ENCODE data around the gene CRYBB1.

CRYBB1 gene

DNA sequence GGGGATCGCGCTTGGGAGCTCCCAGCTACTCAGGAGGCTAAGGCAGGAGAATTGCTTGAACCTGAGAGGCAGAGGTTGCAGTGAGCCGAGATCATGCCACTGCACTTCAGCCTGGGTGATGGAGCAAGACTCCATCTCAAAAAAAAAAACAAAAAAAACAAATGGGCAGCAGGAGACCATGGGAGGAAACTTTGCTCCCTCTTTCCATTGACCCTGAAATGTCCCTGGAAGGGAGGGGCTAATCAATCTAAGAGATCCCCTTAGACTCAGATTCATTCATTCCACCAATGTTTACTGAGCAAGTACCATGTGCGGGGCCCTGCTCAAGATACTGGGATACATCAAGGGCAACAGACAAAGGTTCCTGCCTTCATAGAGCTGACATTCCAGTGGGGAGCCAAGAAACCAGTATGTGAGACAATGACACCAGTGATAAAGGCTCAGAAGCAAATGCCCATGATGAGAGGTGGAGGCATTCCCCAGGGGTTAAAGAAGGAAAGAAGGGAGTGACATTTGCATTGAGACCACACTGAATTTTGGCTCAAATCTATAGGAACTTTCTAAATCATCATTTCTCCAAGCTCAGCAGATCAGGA is 67.8 kb downstream of the CRYBB1 start:
- no peak for DNase-seq

Data from SHP77 treated with DMSO at 0.1 percent for 48 hours (cell line).